ENCODE data around the gene ARHGAP19.

DNA sequence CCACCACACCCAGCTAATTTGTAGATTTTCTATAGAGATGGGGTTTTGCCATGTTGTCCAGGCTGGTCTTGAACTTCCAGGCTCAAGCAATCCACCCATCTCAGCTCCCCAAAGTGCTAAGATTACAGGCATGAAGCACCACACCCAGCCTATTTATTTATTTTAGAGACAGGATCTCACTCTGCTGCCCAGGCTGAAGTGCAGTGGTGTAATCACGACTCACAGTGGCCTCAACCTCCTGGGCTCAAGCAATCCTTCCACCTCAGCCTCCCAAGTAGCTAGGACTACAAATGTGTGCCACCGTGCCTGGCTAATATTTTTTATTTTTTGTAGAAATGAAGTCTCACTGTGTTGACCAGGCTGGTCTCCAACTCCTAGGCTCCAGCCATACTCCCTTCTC lies 49.0 kb upstream of the ARHGAP19 start:
- TF ChIP-seq, protein P1, sequence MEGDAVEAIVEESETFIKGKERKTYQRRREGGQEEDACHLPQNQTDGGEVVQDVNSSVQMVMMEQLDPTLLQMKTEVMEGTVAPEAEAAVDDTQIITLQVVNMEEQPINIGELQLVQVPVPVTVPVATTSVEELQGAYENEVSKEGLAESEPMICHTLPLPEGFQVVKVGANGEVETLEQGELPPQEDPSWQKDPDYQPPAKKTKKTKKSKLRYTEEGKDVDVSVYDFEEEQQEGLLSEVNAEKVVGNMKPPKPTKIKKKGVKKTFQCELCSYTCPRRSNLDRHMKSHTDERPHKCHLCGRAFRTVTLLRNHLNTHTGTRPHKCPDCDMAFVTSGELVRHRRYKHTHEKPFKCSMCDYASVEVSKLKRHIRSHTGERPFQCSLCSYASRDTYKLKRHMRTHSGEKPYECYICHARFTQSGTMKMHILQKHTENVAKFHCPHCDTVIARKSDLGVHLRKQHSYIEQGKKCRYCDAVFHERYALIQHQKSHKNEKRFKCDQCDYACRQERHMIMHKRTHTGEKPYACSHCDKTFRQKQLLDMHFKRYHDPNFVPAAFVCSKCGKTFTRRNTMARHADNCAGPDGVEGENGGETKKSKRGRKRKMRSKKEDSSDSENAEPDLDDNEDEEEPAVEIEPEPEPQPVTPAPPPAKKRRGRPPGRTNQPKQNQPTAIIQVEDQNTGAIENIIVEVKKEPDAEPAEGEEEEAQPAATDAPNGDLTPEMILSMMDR (conservative IDR thresholded peaks at IDR 0.05 in 1 of 2, IDR thresholded peaks at IDR 0.05 in 1 of 2; ENCODE audit: extremely low read depth in 1 of 2, insufficient read depth in 1 of 2, low read depth in 1 of 2, low read length in 2 of 2): no peak
- no peak for TF ChIP-seq EZH2 (IDR thresholded peaks at IDR 0.05; ENCODE audit: borderline replicate concordance, low read length)
